ENCODE measurements around the gene OLR1.

DNA sequence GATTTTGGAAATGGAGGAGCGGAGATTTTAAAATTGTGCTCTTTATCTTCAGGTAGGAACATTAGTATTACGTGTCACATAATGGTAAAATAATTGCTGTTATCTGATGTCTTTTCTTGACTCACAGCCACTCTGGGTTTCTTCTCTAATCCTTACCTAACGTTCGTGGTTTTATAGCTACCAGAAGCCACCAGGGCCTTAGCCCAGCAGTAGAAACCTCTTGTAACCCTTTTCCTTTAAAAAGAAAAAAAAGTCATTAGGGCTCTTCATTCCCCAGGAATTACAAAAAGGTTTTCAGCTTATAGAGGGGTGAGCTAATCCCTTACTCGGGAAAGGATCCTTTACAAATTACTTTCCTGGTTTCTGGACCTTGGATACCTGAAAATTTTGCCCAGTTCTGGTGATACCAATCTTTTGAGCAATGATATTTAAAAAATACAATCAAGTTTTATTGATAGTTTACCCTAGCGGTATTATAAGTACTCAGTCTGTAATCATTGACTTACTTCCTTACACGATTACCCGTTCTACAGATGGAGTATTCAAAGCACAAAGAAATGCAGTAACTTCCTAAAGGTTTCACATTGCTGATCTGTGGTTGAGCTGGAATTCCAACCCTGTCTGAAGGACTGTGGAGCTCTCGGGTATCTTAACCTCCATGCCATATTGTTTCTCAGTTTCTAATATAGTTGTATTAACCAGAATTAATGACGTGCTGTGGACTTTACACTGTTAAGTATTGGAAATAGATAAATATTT lies 42.4 kb upstream of the OLR1 start:
- TF ChIP-seq, protein P1, sequence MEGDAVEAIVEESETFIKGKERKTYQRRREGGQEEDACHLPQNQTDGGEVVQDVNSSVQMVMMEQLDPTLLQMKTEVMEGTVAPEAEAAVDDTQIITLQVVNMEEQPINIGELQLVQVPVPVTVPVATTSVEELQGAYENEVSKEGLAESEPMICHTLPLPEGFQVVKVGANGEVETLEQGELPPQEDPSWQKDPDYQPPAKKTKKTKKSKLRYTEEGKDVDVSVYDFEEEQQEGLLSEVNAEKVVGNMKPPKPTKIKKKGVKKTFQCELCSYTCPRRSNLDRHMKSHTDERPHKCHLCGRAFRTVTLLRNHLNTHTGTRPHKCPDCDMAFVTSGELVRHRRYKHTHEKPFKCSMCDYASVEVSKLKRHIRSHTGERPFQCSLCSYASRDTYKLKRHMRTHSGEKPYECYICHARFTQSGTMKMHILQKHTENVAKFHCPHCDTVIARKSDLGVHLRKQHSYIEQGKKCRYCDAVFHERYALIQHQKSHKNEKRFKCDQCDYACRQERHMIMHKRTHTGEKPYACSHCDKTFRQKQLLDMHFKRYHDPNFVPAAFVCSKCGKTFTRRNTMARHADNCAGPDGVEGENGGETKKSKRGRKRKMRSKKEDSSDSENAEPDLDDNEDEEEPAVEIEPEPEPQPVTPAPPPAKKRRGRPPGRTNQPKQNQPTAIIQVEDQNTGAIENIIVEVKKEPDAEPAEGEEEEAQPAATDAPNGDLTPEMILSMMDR (IDR thresholded peaks at IDR 0.05) = no peak
- TF ChIP-seq, protein P2, sequence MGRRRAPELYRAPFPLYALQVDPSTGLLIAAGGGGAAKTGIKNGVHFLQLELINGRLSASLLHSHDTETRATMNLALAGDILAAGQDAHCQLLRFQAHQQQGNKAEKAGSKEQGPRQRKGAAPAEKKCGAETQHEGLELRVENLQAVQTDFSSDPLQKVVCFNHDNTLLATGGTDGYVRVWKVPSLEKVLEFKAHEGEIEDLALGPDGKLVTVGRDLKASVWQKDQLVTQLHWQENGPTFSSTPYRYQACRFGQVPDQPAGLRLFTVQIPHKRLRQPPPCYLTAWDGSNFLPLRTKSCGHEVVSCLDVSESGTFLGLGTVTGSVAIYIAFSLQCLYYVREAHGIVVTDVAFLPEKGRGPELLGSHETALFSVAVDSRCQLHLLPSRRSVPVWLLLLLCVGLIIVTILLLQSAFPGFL (CRISPR knock-in tag; IDR thresholded peaks at IDR 0.05; ENCODE audit: borderline replicate concordance) = no peak
- no peak for TF ChIP-seq GABPB1 (CRISPR knock-in tag; IDR thresholded peaks at IDR 0.05)
- no peak for TF ChIP-seq CBFB (CRISPR knock-in tag; IDR thresholded peaks at IDR 0.05; ENCODE audit: low read depth)
- TF ChIP-seq, protein P3, sequence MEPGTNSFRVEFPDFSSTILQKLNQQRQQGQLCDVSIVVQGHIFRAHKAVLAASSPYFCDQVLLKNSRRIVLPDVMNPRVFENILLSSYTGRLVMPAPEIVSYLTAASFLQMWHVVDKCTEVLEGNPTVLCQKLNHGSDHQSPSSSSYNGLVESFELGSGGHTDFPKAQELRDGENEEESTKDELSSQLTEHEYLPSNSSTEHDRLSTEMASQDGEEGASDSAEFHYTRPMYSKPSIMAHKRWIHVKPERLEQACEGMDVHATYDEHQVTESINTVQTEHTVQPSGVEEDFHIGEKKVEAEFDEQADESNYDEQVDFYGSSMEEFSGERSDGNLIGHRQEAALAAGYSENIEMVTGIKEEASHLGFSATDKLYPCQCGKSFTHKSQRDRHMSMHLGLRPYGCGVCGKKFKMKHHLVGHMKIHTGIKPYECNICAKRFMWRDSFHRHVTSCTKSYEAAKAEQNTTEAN (CRISPR knock-in tag; IDR thresholded peaks at IDR 0.05) = no peak
- no peak for TF ChIP-seq EMX1 (CRISPR knock-in tag; IDR thresholded peaks at IDR 0.05)
- TF ChIP-seq SMAD4 (CRISPR knock-in tag; IDR thresholded peaks at IDR 0.05) = no peak
- no peak for TF ChIP-seq IRF2 (CRISPR knock-in tag; IDR thresholded peaks at IDR 0.05; ENCODE audit: borderline replicate concordance, low read depth)
- TF ChIP-seq FOXK1 (CRISPR knock-in tag; IDR thresholded peaks at IDR 0.05) = no peak
- TF ChIP-seq CREB1 (CRISPR knock-in tag; IDR thresholded peaks at IDR 0.05) = no peak
- TF ChIP-seq ATF1 (CRISPR knock-in tag; IDR thresholded peaks at IDR 0.05) = no peak
- TF ChIP-seq SMAD3 (CRISPR knock-in tag; IDR thresholded peaks at IDR 0.05; ENCODE audit: borderline replicate concordance) = no peak
- TF ChIP-seq NR1H2 (CRISPR knock-in tag; IDR thresholded peaks at IDR 0.05) = no peak
- no peak for TF ChIP-seq NR2C2 (CRISPR knock-in tag; IDR thresholded peaks at IDR 0.05)
